ENCODE data around the gene GBGT1.

Gene GBGT1

GRCh38 chr9:133122605-133122934, 41.1 kb downstream of the GBGT1 start:
- in situ Hi-C loops (cut with MboI; ENCODE audit: low pct_unique_long_range_greater_than_20kb, low sequenced_read_pairs, unreplicated experiment), result no loop called here
- no peak for TF ChIP-seq CTCF (IDR thresholded peaks at IDR 0.05; ENCODE audit: extremely low read depth, insufficient read depth, missing control alignments)
- no peak for DNase-seq (ENCODE audit: low spot score)

- in situ Hi-C loops (cut with MboI; ENCODE audit: low pct_unique_long_range_greater_than_20kb, low sequenced_read_pairs, unreplicated experiment), result no loop called here
- TF ChIP-seq CTCF (IDR thresholded peaks at IDR 0.05; ENCODE audit: extremely low read depth, insufficient read depth, missing control alignments), result no peak
- no peak for DNase-seq (ENCODE audit: low spot score)
Observed at GRCh38 chr9:133121915-133122550, 41.7 kb downstream of the GBGT1 start.

GRCh38 chr9:133121198-133121914, 42.4 kb downstream of the GBGT1 start, which contains the start of gene RALGDS:
RALGDS (minus strand) TSS chr9:133121240; CDS start chr9:133121154, 86 bp downstream.
- peak; percentile 99 for DNase-seq (ENCODE audit: low spot score)
- in situ Hi-C loops (cut with MboI; ENCODE audit: low pct_unique_long_range_greater_than_20kb, low sequenced_read_pairs, unreplicated experiment), result no loop called here
- no peak for TF ChIP-seq CTCF (IDR thresholded peaks at IDR 0.05; ENCODE audit: extremely low read depth, insufficient read depth, missing control alignments)

- TF ChIP-seq CTCF (IDR thresholded peaks at IDR 0.05; ENCODE audit: extremely low read depth, insufficient read depth, missing control alignments), result no peak
- in situ Hi-C loops (cut with MboI; ENCODE audit: low pct_unique_long_range_greater_than_20kb, low sequenced_read_pairs, unreplicated experiment), result no loop called here
- no peak for DNase-seq (ENCODE audit: low spot score)
Observed at GRCh38 chr9:133120501-133121197, 43.1 kb downstream of the GBGT1 start.

- no peak for DNase-seq (ENCODE audit: low spot score)
- in situ Hi-C loops (cut with MboI; ENCODE audit: low pct_unique_long_range_greater_than_20kb, low sequenced_read_pairs, unreplicated experiment), result no loop called here
- no peak for TF ChIP-seq CTCF (IDR thresholded peaks at IDR 0.05; ENCODE audit: extremely low read depth, insufficient read depth, missing control alignments)
Observed at GRCh38 chr9:133119846-133120500, 43.7 kb downstream of the GBGT1 start.

GRCh38 chr9:133119103-133119845, 44.4 kb downstream of the GBGT1 start:
- TF ChIP-seq CTCF (IDR thresholded peaks at IDR 0.05; ENCODE audit: extremely low read depth, insufficient read depth, missing control alignments), result no peak
- in situ Hi-C loops (cut with MboI; ENCODE audit: low pct_unique_long_range_greater_than_20kb, low sequenced_read_pairs, unreplicated experiment), result no loop called here
- no peak for DNase-seq (ENCODE audit: low spot score)

All from GM13977 (cell line).